HG03159 (cell line): Measurements from ENCODE around the gene KIF11.
"Not testable (repeated sequence)": the region's sequence is repeated elsewhere in the genome, so short reads cannot be mapped to it uniquely, and the experiment has no call there.

Source experiments
- ATAC-seq: cut with Tn5 transposase; IDR thresholded peaks from one replicate; pipeline ENCODE4 v1.9.1; 2021; ENCODE audit warnings: mild to moderate bottlenecking, moderate library complexity; ENCODE audit not compliant: unreplicated experiment

Gene KIF11

GRCh38 chr10:92590623-92591549 lies 2.0 kb upstream of the KIF11 start:
- no peak for ATAC-seq

GRCh38 chr10:92591550-92592022 lies 1.3 kb upstream of the KIF11 start:
- peak; percentile 61 for ATAC-seq

DNA sequence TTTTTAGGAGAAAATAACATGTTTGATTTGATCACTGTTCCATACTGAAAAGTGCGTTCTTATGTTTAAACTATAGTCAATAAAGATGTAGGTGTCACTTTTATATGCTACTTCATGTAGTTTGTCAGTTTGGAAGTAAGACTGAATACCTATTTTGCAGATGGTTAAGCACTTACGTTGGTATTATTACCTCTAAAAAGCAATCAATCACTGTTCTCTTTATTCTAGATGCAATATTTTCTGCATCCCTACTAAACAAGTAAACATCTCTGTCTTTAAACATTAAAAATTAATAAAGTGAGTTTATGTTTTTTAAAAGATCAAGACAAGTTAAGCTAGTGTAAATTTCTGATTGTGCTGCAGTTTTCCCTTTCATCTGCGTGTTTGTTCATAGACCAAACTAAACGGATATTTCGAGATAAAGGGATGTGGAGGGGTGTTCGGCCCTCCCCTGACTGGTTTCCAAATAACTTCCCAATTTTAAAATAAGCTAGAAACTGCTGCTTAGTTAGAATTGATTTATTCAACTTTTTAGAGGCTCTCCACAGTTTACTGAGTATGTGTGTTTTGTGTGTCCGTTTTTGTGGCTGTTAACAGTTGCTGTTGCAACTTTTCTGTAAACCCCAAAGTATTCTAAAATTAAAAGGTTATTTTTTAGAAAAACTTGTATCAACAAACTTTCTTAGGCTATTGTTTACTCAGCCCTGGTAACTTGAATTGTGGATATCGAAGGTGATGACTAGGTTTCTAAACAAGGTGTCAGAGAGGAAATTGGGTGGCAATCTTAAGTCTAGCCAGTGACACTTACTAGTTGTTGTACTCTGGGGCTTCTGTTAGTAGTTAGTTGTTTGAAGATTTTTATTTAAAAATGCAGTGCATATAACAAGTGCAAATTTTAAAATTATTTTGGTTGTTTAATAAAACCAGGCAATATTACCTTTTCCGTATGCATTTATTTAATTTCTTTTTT lies 974 bp downstream of the KIF11 start:
- ATAC-seq = no peak

DNA sequence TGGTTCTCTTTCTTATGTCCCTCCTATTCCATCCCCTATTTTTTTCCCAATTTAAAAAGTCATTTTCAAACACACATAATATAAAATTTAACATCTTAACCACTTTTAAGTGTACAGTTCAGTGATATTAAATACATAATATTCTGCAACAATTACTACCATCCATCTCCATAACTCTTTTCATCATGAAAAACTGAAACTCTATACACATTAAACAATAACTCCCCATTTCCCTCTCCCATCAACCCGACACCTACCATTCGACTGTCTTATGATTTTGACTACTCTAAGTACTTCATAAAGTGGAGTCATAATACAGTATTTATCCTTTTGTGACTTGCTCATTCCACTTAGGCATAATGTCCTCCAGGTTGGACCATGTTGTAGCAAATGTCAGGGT lies 2.6 kb downstream of the KIF11 start:
- ATAC-seq = no peak

GRCh38 chr10:92598321-92598720 lies 5.4 kb downstream of the KIF11 start:
- no peak for ATAC-seq

- ATAC-seq = no peak
Observed at GRCh38 chr10:92604841-92605240, 11.9 kb downstream of the KIF11 start.

- ATAC-seq = no peak
Observed at GRCh38 chr10:92615515-92615914, 22.6 kb downstream of the KIF11 start.

GRCh38 chr10:92619368-92619767 lies 26.4 kb downstream of the KIF11 start:
- no peak for ATAC-seq

DNA sequence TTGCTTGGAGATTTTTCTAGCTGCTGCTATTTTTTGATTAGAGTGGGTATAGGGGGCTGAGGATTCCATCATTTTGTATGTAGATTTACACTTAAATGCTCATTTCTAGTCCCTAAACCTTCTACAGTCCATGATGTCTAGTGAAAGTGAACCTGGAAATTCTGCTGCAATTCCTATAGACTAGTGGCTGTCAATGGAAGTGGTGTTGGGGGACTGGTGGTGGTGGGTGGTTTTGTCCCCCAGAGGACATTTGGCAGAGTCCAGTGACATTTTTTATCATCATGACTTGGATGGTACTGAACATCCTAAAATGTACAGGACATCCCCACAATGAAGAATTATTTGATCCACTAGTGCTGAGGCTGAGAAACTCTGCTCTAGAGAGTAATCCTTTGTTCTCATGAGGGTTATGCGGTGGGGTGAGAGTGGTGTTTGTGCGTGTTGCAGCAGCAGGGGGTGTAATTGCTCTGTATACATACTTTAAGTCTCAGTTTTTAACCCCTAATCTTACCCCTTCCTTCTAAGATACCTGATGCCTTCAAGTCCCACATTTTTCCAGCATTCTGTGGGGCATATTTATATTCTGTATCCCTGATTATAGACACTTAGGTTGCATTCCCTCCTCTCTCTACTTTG lies 35.0 kb downstream of the KIF11 start:
- no peak for ATAC-seq

- ATAC-seq = no peak
Observed at GRCh38 chr10:92629945-92630344, 37.0 kb downstream of the KIF11 start.

DNA sequence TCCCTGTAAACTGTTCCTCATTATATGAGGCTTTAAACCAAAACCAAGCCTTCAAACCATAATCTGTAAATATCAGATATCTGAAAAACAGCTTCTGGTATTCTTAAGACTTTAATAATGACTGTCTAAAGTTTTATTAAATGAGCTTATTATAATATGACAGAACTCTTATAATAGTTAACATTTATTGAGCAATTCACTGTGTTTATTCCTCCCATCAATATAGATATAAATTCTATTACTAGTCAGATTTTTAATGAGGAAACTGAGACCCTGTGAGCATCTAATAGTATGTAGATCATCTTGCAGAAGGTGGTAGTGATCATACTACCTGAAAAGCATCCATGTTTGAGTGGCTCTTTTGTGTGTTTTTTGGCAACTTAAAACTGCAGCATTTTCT lies 45.1 kb downstream of the KIF11 start:
- ATAC-seq = no peak

DNA sequence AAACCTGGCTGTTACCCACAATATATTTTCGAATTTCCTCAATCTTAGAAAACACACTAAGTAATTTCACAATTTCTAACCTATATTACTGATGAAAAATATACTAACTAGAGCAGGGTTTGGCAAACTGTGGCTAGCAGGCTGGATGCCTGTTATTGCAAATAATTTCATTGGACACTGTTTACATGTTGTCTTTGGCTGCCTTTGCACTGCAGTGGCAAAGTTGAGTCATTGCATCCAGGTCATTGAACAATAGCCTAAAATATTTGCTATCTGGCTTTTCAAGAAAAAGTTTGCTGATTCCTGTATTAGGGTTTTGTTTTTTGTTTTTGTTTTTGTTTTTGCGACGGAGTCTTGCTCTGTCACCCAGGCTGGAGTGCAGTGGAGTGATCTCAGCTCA lies 47.2 kb downstream of the KIF11 start:
- no peak for ATAC-seq

- no peak for ATAC-seq
Observed at GRCh38 chr10:92641492-92641891, 48.6 kb downstream of the KIF11 start.

GRCh38 chr10:92644921-92645320 lies 52.0 kb downstream of the KIF11 start:
- no peak for ATAC-seq

DNA sequence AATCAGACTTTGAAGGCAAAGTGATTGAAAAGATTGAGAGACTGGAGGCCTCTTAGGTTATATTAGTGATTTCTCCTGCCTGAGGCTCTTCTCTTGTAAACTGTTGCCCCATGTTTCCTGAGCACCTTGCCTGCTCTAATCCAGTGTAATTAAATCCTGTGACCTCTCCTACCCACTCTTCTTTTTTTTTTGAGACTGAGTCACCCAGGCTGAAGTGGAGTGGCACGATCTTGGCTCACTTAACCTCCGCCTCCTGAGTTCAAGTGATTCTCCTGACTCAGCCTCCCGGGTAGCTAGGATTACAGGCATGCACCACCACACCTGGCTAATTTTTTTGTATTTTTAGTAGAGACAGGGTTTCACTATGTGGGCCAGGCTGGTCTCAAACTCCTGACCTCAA lies 57.9 kb downstream of the KIF11 start:
- not testable (repeated sequence) for ATAC-seq

GRCh38 chr10:92655426-92655825 lies 62.5 kb downstream of the KIF11 start:
- ATAC-seq = no peak

DNA sequence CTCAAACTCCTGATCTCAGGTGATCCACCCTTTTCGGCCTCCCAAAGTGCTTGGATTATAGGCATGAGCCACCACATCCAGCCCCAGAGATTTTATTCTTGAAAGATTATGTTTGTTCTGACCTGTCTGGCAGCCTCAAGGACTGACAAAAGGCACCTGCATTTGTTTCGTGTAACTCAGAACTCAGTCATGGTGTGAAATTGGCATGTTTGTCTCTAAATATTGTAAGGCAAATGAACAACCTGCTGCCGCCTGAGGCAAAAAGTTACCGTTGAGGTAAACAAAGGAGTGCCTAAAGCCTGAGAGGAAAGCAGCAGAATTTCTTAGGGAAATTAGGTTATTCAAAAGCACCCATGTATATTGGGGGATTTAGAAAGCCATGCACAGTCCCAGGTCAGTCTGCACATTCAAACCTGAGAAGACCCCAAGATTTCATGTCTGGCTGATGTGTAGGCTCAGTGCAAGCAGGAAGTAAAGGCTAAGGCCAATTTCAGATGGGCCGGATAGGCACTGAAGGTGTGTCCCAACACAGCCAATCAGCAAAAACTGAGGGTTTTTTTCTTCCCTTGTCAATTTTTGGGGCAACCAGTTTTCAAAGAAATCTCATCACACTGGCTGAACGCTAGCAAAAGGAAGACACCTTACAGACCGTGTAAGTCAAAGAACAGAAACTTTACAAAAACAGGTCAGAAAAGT lies 63.5 kb downstream of the KIF11 start:
- no peak for ATAC-seq

DNA sequence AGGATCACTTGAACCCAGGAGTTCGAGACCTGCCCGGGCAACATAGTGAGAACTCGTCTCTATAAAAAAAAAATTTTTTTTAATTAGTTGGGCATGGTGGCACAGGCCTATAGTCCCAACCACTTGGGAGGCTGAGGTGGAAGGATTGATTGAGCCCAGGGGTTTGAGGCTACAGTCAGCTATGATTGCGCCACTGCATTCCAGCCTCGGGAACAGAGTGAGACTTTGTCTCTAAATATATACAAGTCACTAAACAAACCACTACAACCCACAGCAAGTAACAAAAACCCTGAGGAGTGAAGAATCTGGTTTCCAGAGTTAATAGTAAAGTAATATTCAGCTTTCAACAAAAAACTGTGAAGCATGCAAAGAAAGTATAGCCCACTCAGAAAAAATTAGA lies 64.1 kb downstream of the KIF11 start:
- no peak for ATAC-seq

DNA sequence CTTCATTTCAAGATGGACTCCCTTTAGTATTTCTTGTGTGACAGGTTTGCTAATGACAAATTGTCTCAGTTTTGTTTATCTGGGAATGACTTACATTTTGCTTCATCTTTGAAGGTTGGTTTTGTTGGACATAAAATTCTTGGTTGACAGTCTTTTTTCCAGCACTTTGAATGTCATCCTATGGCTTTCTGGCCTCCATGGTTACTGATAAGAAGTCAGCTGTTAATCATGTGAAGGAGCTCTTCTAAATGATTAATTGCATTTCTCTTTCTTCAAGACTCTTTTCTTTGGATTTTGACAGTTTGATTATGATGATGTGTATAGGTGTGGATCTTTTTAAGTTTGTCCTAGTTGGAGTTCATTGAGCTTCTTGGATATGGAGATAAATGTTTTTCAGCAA lies 69.9 kb downstream of the KIF11 start:
- ATAC-seq = no peak

- no peak for ATAC-seq
Observed at GRCh38 chr10:92664322-92664721, 71.4 kb downstream of the KIF11 start.
